ENCODE data around the gene CLHC1.

DNA sequence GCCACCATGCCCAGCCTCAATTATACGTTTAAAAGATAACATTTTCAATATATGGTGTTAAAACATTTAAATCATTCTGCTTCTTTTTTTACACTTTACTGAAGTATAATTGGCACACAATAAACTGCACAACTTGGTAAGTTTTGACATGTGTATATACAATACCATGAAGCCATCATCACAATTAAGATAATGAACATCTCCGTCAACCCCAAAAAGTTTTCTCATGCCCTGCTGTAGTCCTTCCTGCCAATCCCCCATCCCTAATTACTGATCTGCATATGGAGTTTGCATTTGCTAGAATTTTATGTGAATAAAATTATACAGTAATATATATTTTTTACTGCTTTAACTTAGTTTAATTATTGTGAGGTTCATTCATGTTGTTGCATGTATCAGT is 96.6 kb downstream of the CLHC1 start:
- TF ChIP-seq POLR2A (IDR thresholded peaks at IDR 0.05) = no peak
- TF ChIP-seq, protein P1, sequence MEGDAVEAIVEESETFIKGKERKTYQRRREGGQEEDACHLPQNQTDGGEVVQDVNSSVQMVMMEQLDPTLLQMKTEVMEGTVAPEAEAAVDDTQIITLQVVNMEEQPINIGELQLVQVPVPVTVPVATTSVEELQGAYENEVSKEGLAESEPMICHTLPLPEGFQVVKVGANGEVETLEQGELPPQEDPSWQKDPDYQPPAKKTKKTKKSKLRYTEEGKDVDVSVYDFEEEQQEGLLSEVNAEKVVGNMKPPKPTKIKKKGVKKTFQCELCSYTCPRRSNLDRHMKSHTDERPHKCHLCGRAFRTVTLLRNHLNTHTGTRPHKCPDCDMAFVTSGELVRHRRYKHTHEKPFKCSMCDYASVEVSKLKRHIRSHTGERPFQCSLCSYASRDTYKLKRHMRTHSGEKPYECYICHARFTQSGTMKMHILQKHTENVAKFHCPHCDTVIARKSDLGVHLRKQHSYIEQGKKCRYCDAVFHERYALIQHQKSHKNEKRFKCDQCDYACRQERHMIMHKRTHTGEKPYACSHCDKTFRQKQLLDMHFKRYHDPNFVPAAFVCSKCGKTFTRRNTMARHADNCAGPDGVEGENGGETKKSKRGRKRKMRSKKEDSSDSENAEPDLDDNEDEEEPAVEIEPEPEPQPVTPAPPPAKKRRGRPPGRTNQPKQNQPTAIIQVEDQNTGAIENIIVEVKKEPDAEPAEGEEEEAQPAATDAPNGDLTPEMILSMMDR (IDR thresholded peaks at IDR 0.05) = no peak
- no peak for TF ChIP-seq EP300 (IDR thresholded peaks at IDR 0.05)

Measured in ovary (tissue), 3 donors.